Fibroblast of lung (primary cell): Measurements from ENCODE around the gene NXNL2. TPM values are rescaled to one million over a fixed set of nuclear protein-coding genes. Genes with fewer than 3 reads are reported as not detected.
A peak's percentile ranks its signal among the peaks of the same experiment; 100 is the strongest.

ENCODE experiments used
- DNase-seq, 2 donors: peaks; one replicate each; pipeline versions ENCODE4 v3.0.0 to v3.0.0-alpha.2; 2010; ENCODE audit warnings: low read depth in 2 of 2
- H2AFZ ChIP-seq: 2 replicates; pipeline ENCODE4 v1.5.1; 2012; ENCODE audit warnings: low read length, control low read depth, inconsistent platforms
- H3K27ac ChIP-seq: 2 replicates; pipeline ENCODE4 v1.5.1; 2011; ENCODE audit warnings: low read length, control low read depth; ENCODE audit not compliant: insufficient read depth
- H3K27me3 ChIP-seq: 2 replicates; pipeline ENCODE4 v1.5.1; 2011; ENCODE audit warnings: mild to moderate bottlenecking, low read length; ENCODE audit not compliant: control insufficient read depth, insufficient read depth
- H3K36me3 ChIP-seq: 2 replicates; pipeline ENCODE4 v1.5.1; 2011; ENCODE audit warnings: low read length; ENCODE audit not compliant: control insufficient read depth, insufficient read depth
- H3K4me1 ChIP-seq: 2 replicates; pipeline ENCODE4 v1.5.1; 2011; ENCODE audit warnings: low read length; ENCODE audit not compliant: control insufficient read depth, insufficient read depth; ENCODE audit errors: extremely low read depth
- H3K4me2 ChIP-seq: 2 replicates; pipeline ENCODE4 v1.5.1; 2011; ENCODE audit warnings: low read length, control low read depth; ENCODE audit not compliant: insufficient read depth; ENCODE audit errors: extremely low read depth
- H3K4me3 ChIP-seq, 4 experiments: fragments of 200-600 bp in 1 of 4; sonication (generic) in 1 of 4; replicated peaks in 1 of 4; 2 replicates each; pipeline ENCODE4 v1.5.1; 2011 to 2016; ENCODE audit warnings: low read length in 4 of 4, low read depth in 3 of 4, mild to moderate bottlenecking in 3 of 4, control low read depth in 2 of 4, inconsistent platforms in 1 of 4, mixed read lengths in 1 of 4; ENCODE audit not compliant: insufficient read depth in 1 of 4; ENCODE audit errors: control extremely low read depth in 1 of 4
- H3K79me2 ChIP-seq: 2 replicates; pipeline ENCODE4 v1.5.1; 2012; ENCODE audit warnings: mild to moderate bottlenecking, low read length, inconsistent platforms; ENCODE audit not compliant: control insufficient read depth, insufficient read depth
- H3K9ac ChIP-seq: 2 replicates; pipeline ENCODE4 v1.5.1; 2011; ENCODE audit warnings: mild to moderate bottlenecking, low read length, control low read depth; ENCODE audit not compliant: insufficient read depth
- H3K9me3 ChIP-seq: 2 replicates; pipeline ENCODE4 v1.5.1; 2012; ENCODE audit warnings: low read depth, low read length; ENCODE audit not compliant: control insufficient read depth, insufficient read depth
- H4K20me1 ChIP-seq: 2 replicates; pipeline ENCODE4 v1.5.1; 2011; ENCODE audit warnings: low read length; ENCODE audit not compliant: control insufficient read depth, insufficient read depth; ENCODE audit errors: extremely low read depth
- EZH2 ChIP-seq: IDR thresholded peaks from 2 replicates; pipeline ENCODE4 v1.5.1; 2012; ENCODE audit warnings: low read length, control low read depth, mild to moderate bottlenecking; ENCODE audit errors: missing control alignments
- polyA plus RNA-seq, 2 donors: library from polyadenylated mRNA; depleted of rRNA in 1 of 2; stranded (reverse) in 1 of 2; unstranded in 1 of 2; fragments of >200 nt; gene quantifications; 2 replicates each; pipeline ENCODE4 v1.2.1, GENCODE V29; 2011 to 2012; ENCODE audit warnings: missing spikeins in 1 of 2
- total RNA-seq: library from RNA; depleted of rRNA; stranded (reverse); fragments of >200 nt; gene quantifications from 2 replicates; pipeline ENCODE4 v1.2.1, GENCODE V29; 2014
- TF ChIP-seq, protein P1 (sequence below), 2 donors: IDR thresholded peaks in 1 of 2; conservative IDR thresholded peaks in 1 of 2; 1 replicate in 1 of 2; 2 replicates in 1 of 2; pipeline ENCODE4 v1.5.1; 2011 to 2012; ENCODE audit warnings: low read length in 2 of 2, control low read depth in 1 of 2, inconsistent platforms in 1 of 2, low read depth in 1 of 2, mild to moderate bottlenecking in 1 of 2

NXNL2 gene
- total and polyA plus RNA-seq, 2 donors (not counting 1 experiment from before 2014, with no cell fraction given) = 0.50 to 1.3 TPM

GRCh38 chr9:88529496-88529895 is 5.5 kb upstream of the NXNL2 start:
- peak in 1 of 2 donors; percentile 22 for DNase-seq
- H3K9me3 ChIP-seq = no peaks in the 10 kb centered on the region
- H4K20me1 ChIP-seq = no peaks in the 10 kb centered on the region
- no peak overlapping the region for H3K9ac ChIP-seq
- H3K27ac ChIP-seq = peak overlapping the region; percentile 63
- peaks cover 16% of the 10 kb centered on the region for H3K79me2 ChIP-seq
- H3K4me2 ChIP-seq = peak overlapping the region; percentile 7
- H3K27me3 ChIP-seq = no peaks in the 10 kb centered on the region
- TF ChIP-seq, protein P1, sequence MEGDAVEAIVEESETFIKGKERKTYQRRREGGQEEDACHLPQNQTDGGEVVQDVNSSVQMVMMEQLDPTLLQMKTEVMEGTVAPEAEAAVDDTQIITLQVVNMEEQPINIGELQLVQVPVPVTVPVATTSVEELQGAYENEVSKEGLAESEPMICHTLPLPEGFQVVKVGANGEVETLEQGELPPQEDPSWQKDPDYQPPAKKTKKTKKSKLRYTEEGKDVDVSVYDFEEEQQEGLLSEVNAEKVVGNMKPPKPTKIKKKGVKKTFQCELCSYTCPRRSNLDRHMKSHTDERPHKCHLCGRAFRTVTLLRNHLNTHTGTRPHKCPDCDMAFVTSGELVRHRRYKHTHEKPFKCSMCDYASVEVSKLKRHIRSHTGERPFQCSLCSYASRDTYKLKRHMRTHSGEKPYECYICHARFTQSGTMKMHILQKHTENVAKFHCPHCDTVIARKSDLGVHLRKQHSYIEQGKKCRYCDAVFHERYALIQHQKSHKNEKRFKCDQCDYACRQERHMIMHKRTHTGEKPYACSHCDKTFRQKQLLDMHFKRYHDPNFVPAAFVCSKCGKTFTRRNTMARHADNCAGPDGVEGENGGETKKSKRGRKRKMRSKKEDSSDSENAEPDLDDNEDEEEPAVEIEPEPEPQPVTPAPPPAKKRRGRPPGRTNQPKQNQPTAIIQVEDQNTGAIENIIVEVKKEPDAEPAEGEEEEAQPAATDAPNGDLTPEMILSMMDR (conservative IDR thresholded peaks at IDR 0.05 in 1 of 2, IDR thresholded peaks at IDR 0.05 in 1 of 2; ENCODE audit: low read depth in 1 of 2, low read length in 2 of 2) = no peak
- TF ChIP-seq EZH2 = no peak
- H3K36me3 ChIP-seq = no peaks in the 10 kb centered on the region
- peaks cover 17% of the 10 kb centered on the region for H3K4me1 ChIP-seq
- H3K4me3 ChIP-seq = no peak overlapping the region
- H2AFZ ChIP-seq = no peak overlapping the region

- no peaks in the 10 kb centered on the region for H3K9me3 ChIP-seq
- no peaks in the 10 kb centered on the region for H4K20me1 ChIP-seq
- TF ChIP-seq, protein P1 (conservative IDR thresholded peaks at IDR 0.05 in 1 of 2, IDR thresholded peaks at IDR 0.05 in 1 of 2; ENCODE audit: low read depth in 1 of 2, low read length in 2 of 2) = no peak
- TF ChIP-seq EZH2 = no peak
- no peaks in the 10 kb centered on the region for H3K36me3 ChIP-seq
- peak overlapping the region; percentile 63 for H3K27ac ChIP-seq
- DNase-seq = peak; percentile 64 to 93
- H3K4me2 ChIP-seq = peak overlapping the region; percentile 38
- no peak overlapping the region for H3K9ac ChIP-seq
- H3K27me3 ChIP-seq = no peaks in the 10 kb centered on the region
- H3K79me2 ChIP-seq = peaks cover 16% of the 10 kb centered on the region
- H2AFZ ChIP-seq = no peak overlapping the region
- peaks cover 17% of the 10 kb centered on the region for H3K4me1 ChIP-seq
- no peak overlapping the region for H3K4me3 ChIP-seq
These were observed 4.9 kb upstream of the NXNL2 start for GRCh38 chr9:88530051-88530450.

DNA sequence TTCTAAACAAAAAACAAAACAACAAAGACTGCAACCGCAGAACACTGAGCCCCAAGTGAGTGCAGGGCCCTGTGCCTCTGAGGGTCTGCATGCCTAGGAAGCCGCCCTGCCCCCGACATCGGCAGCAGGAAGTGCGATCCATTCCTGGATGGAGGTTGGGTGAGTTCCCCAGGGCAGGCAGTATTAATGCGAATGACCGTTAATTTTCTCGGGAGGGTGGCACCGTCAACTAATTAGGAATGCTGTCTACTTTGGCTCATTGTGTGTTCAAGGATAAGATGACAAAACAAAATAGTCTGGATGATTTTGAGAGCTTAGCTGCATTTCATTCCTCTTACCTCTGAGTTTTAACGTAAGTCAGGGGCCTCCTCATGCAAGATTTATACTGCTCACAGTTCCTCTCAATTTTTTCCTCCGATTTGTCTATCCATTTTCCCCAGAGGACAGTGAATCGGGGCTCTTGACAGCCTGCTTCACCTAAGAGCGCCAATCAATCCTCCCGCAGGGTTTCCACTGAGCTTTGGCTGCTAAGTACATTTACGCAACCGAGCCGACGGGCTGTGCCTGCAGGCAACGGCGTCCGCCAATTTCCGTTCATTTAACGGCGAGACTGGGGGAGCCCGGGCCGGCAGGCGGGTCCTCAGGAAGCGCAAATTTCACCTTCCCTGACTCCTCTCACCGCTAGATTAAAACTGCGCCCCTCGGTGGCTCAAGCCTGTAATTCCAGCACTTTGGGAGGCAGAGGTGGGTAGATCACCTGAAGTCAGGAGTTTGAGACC is 2.9 kb upstream of the NXNL2 start:
- H3K4me3 ChIP-seq = peak overlapping the region in 1 of 4 experiments; percentile 40
- peaks cover 19% of the 10 kb centered on the region for H3K4me1 ChIP-seq
- peak overlapping the region; percentile 3 for H3K4me2 ChIP-seq
- no peaks in the 10 kb centered on the region for H3K36me3 ChIP-seq
- DNase-seq = peak; percentile 51 to 68
- H3K9me3 ChIP-seq = no peaks in the 10 kb centered on the region
- H3K27me3 ChIP-seq = no peaks in the 10 kb centered on the region
- no peak overlapping the region for H2AFZ ChIP-seq
- H4K20me1 ChIP-seq = no peaks in the 10 kb centered on the region
- TF ChIP-seq, protein P1 (conservative IDR thresholded peaks at IDR 0.05 in 1 of 2, IDR thresholded peaks at IDR 0.05 in 1 of 2; ENCODE audit: low read depth in 1 of 2, low read length in 2 of 2) = no peak
- TF ChIP-seq EZH2 = no peak
- H3K27ac ChIP-seq = no peak overlapping the region
- no peak overlapping the region for H3K9ac ChIP-seq
- H3K79me2 ChIP-seq = peaks cover 16% of the 10 kb centered on the region
